Measurements from ENCODE around the gene ATP9B.

Gene ATP9B

DNA sequence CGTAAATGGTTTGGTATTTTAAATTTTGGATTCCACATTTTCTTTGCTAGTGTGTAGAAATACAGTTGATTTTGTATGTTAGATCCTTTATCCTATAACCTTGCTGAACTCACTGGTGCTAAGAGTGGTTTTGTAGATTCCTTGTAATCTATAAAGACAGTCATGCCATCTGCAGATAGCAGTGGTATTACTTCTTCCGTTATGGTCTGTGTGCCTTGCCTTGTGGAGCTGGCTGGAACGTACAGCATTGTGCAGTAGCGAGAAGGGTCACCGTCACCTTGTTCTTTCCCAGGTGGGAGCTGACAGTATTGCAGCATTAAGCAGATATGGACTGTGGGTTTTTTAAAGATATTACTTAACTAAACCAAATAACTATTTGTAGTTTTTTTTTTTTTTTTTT lies 33.7 kb downstream of the ATP9B start:
- no peaks in the 10 kb centered on the region for H3K27me3 ChIP-seq (replicated peaks; ENCODE audit: control insufficient read depth, insufficient read depth, low read length, poor library complexity, severe bottlenecking)
- DNase-seq: no peak
- no peak overlapping the region for H3K27ac ChIP-seq (ENCODE audit: insufficient read depth, low read length, poor library complexity, severe bottlenecking)
- no peaks in the 10 kb centered on the region for H3K4me1 ChIP-seq (ENCODE audit: control insufficient read depth, insufficient read depth, low read length, poor library complexity, severe bottlenecking)
- no peaks in the 10 kb centered on the region for H3K9me3 ChIP-seq (ENCODE audit: control insufficient read depth, low read length)
- H3K4me3 ChIP-seq (ENCODE audit: insufficient read depth, low read depth, low read length, poor library complexity, severe bottlenecking): no peak overlapping the region
- H3K36me3 ChIP-seq (ENCODE audit: control insufficient read depth, insufficient read depth, low read length): no peaks in the 10 kb centered on the region

DNA sequence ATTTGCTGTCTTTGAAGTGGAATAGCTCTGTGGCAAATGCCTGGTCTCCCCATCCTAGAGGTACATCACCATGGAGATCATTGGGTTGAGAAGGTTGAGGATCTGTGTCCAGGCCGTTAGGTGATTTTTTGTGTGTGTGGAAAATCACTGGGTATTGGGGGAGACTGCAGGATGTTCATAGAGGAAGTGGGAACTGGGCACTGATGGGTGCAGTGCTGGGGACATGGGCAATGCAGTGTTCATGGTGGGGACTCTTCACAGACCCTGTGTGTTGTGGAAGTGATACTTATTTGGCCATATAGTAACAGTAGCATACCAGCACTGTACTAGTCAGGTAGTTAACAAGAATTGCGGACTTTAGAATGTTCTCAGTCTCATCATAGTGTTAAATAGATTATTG lies 34.9 kb downstream of the ATP9B start:
- Histone ChIP-seq H3K27ac (ENCODE audit: insufficient read depth, low read length, poor library complexity, severe bottlenecking) (no peak overlapping the region), H3K27me3 (replicated peaks; ENCODE audit: control insufficient read depth, insufficient read depth, low read length, poor library complexity, severe bottlenecking) (no peaks in the 10 kb centered on the region), H3K9me3 (ENCODE audit: control insufficient read depth, low read length) (no peaks in the 10 kb centered on the region), H3K4me3 (ENCODE audit: insufficient read depth, low read depth, low read length, poor library complexity, severe bottlenecking) (no peak overlapping the region), H3K4me1 (ENCODE audit: control insufficient read depth, insufficient read depth, low read length, poor library complexity, severe bottlenecking) (no peaks in the 10 kb centered on the region), H3K36me3 (ENCODE audit: control insufficient read depth, insufficient read depth, low read length) (no peaks in the 10 kb centered on the region)
- DNase-seq: no peak

DNA sequence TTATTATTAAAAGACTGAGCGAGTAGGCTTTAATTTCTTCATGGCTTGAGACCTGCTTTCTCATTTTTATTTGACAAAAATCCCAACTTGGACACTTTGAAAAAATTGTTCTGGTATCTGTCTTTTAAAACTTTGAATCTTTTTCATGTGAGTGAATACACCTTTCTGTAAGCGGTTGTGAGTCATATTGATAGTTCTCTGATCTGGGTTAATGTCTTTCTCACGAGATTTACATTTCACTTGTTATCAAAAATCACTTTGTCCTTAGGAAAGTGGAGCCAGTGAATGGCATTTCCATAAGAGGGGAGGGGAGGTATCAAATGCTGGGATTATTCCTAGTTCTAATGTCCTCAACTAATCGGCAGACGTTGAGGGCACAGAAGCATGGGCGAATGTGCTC lies 36.3 kb downstream of the ATP9B start:
- DNase-seq: no peak
- Histone ChIP-seq H3K27ac (ENCODE audit: insufficient read depth, low read length, poor library complexity, severe bottlenecking) (no peak overlapping the region), H3K4me1 (ENCODE audit: control insufficient read depth, insufficient read depth, low read length, poor library complexity, severe bottlenecking) (no peaks in the 10 kb centered on the region), H3K4me3 (ENCODE audit: insufficient read depth, low read depth, low read length, poor library complexity, severe bottlenecking) (no peak overlapping the region), H3K36me3 (ENCODE audit: control insufficient read depth, insufficient read depth, low read length) (no peaks in the 10 kb centered on the region), H3K9me3 (ENCODE audit: control insufficient read depth, low read length) (no peaks in the 10 kb centered on the region), H3K27me3 (replicated peaks; ENCODE audit: control insufficient read depth, insufficient read depth, low read length, poor library complexity, severe bottlenecking) (no peaks in the 10 kb centered on the region)

DNA sequence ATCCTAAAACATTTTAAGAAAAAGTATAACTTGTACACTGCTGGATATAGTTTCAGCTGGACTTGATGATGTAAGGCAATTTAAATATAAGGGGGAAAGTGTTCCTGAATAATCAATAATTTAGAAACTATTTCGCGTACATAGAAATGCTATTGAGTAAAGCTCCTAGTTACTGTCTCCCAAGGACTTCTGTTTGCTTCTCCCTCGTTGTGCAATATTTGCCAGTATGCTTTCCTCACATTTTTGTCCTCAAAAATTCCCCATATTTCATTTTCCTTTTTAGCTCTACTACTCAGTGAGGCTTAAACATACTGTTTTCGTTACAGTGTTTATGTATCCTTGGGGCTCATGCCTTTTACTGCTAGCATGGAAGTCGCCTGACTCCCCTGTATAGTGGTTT lies 36.9 kb downstream of the ATP9B start:
- Histone ChIP-seq H3K4me3 (ENCODE audit: insufficient read depth, low read depth, low read length, poor library complexity, severe bottlenecking) (no peak overlapping the region), H3K27me3 (replicated peaks; ENCODE audit: control insufficient read depth, insufficient read depth, low read length, poor library complexity, severe bottlenecking) (no peaks in the 10 kb centered on the region), H3K9me3 (ENCODE audit: control insufficient read depth, low read length) (no peaks in the 10 kb centered on the region), H3K4me1 (ENCODE audit: control insufficient read depth, insufficient read depth, low read length, poor library complexity, severe bottlenecking) (no peaks in the 10 kb centered on the region), H3K27ac (ENCODE audit: insufficient read depth, low read length, poor library complexity, severe bottlenecking) (no peak overlapping the region), H3K36me3 (ENCODE audit: control insufficient read depth, insufficient read depth, low read length) (no peaks in the 10 kb centered on the region)
- DNase-seq: no peak

DNA sequence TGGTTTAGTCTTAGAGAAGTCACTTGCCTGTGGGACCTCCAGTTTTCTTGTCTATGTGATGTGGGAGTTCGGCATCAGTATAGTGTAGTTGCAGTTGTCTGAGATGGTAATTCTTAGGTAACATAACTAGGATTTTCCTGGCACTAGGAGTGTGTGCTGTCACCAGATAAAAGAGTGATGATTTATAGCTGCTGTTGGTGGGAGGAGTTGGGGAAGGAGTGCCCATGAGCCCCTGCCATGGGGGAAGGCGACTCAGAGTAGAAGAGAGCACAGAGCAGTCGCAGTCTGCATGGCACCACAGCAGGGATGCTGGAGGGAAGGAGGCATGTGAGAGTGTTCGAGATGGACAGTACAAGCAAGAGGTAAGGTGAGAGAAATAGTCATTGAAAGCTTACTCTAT lies 38.7 kb downstream of the ATP9B start:
- Histone ChIP-seq H3K27ac (ENCODE audit: insufficient read depth, low read length, poor library complexity, severe bottlenecking) (no peak overlapping the region), H3K36me3 (ENCODE audit: control insufficient read depth, insufficient read depth, low read length) (no peaks in the 10 kb centered on the region), H3K4me3 (ENCODE audit: insufficient read depth, low read depth, low read length, poor library complexity, severe bottlenecking) (no peak overlapping the region), H3K9me3 (ENCODE audit: control insufficient read depth, low read length) (no peaks in the 10 kb centered on the region), H3K4me1 (ENCODE audit: control insufficient read depth, insufficient read depth, low read length, poor library complexity, severe bottlenecking) (no peaks in the 10 kb centered on the region), H3K27me3 (replicated peaks; ENCODE audit: control insufficient read depth, insufficient read depth, low read length, poor library complexity, severe bottlenecking) (no peaks in the 10 kb centered on the region)
- DNase-seq: no peak

DNA sequence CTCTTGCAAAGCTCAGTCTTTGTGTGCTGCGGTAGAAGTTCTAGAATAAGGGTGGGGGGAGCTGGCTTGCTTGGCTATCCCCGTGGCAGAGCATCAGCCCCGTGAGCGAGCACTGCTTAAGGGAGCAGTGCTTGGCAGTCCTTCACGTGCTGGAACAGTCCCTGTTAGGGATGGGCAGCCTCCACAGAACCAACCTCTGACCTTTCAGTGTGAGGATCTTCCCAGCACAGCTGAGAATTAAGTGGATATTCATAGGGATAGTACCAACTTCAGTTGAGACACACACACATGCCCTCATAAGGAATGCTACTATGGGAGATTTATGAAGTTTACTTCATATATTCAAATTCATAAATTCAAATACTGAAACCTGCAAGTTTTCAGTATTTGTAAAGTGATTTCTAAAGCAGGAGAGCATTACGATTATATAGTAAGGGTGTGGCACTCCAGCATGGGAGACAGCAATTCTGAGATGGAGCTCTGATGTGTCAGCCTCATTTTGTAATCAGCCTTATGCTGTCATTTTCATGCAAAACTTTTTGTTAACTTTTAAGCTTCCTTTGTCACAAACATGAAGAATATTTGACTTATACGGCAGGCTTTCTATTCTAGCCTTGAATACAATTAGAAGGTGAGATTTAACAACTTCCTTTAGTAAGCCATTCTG lies 39.5 kb downstream of the ATP9B start:
- no peak for DNase-seq
- H3K4me3 ChIP-seq (ENCODE audit: insufficient read depth, low read depth, low read length, poor library complexity, severe bottlenecking): no peak overlapping the region
- H3K27ac ChIP-seq (ENCODE audit: insufficient read depth, low read length, poor library complexity, severe bottlenecking): no peak overlapping the region
- no peaks in the 10 kb centered on the region for H3K9me3 ChIP-seq (ENCODE audit: control insufficient read depth, low read length)
- H3K27me3 ChIP-seq (replicated peaks; ENCODE audit: control insufficient read depth, insufficient read depth, low read length, poor library complexity, severe bottlenecking): no peaks in the 10 kb centered on the region
- peaks cover 4% of the 10 kb centered on the region for H3K36me3 ChIP-seq (ENCODE audit: control insufficient read depth, insufficient read depth, low read length)
- H3K4me1 ChIP-seq (ENCODE audit: control insufficient read depth, insufficient read depth, low read length, poor library complexity, severe bottlenecking): no peaks in the 10 kb centered on the region

DNA sequence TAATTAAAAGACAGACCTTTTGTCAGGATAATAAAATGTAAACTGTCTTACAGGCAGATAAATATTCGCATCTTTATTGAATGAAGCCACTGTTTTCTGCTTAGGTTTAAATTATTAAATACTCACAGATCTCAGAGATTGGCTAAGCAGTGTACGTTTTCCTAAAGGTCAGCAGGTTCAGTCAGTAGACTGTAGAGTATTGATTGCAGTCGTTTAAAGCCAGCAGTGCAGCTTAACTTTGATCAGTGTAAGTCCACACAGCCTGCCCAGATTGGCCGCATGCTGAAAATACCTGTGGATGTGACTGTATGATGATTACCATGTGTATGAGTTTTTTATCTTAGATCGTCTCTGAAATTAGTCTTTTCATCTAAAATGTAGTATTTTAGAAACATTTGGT lies 42.3 kb downstream of the ATP9B start:
- Histone ChIP-seq H3K9me3 (ENCODE audit: control insufficient read depth, low read length) (no peaks in the 10 kb centered on the region), H3K36me3 (ENCODE audit: control insufficient read depth, insufficient read depth, low read length) (peaks cover 10% of the 10 kb centered on the region), H3K27ac (ENCODE audit: insufficient read depth, low read length, poor library complexity, severe bottlenecking) (no peak overlapping the region), H3K27me3 (replicated peaks; ENCODE audit: control insufficient read depth, insufficient read depth, low read length, poor library complexity, severe bottlenecking) (no peaks in the 10 kb centered on the region), H3K4me3 (ENCODE audit: insufficient read depth, low read depth, low read length, poor library complexity, severe bottlenecking) (no peak overlapping the region), H3K4me1 (ENCODE audit: control insufficient read depth, insufficient read depth, low read length, poor library complexity, severe bottlenecking) (no peaks in the 10 kb centered on the region)
- no peak for DNase-seq

DNA sequence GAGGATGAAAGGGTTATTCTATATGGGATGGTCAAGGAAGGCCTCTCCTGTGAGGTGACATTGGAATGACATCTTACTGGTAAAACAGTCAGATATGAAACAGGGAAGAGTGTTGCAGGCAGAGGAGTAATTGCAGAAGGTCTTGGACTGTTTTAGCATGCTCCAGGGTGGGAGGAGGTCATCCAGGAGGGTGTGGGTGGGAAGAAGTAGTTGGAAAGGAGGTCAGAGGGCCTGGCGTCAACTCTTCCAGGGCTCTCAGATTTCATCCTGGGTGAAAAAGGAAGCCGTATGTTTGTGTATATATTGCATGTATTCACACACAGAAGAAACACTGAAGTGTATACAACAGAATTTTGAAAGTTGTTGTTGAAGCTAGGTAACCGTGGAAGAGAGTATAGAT lies 48.2 kb downstream of the ATP9B start:
- H3K36me3 ChIP-seq (ENCODE audit: control insufficient read depth, insufficient read depth, low read length): peaks cover 10% of the 10 kb centered on the region
- no peak for DNase-seq
- H3K9me3 ChIP-seq (ENCODE audit: control insufficient read depth, low read length): no peaks in the 10 kb centered on the region
- no peak overlapping the region for H3K4me3 ChIP-seq (ENCODE audit: insufficient read depth, low read depth, low read length, poor library complexity, severe bottlenecking)
- no peaks in the 10 kb centered on the region for H3K4me1 ChIP-seq (ENCODE audit: control insufficient read depth, insufficient read depth, low read length, poor library complexity, severe bottlenecking)
- H3K27me3 ChIP-seq (replicated peaks; ENCODE audit: control insufficient read depth, insufficient read depth, low read length, poor library complexity, severe bottlenecking): no peaks in the 10 kb centered on the region
- H3K27ac ChIP-seq (ENCODE audit: insufficient read depth, low read length, poor library complexity, severe bottlenecking): no peak overlapping the region

DNA sequence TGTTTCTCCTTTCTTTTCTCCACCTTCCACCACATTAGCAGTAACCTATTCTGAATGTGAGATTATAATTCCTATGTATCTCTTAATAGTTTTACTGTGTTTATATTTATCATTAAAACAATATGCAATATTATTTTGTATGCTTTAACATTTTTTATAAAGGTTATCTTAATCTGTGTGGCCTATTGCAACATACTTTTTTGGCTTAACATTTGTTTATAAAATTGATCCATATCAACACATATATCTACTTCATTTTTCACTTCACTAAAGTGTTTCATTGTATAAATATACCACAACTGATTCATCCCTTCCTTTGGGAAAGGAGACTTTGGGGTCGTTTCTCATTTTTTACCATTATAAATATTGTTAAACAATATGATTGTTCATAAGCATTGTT lies 48.6 kb downstream of the ATP9B start:
- no peaks in the 10 kb centered on the region for H3K27me3 ChIP-seq (replicated peaks; ENCODE audit: control insufficient read depth, insufficient read depth, low read length, poor library complexity, severe bottlenecking)
- no peaks in the 10 kb centered on the region for H3K9me3 ChIP-seq (ENCODE audit: control insufficient read depth, low read length)
- no peak overlapping the region for H3K4me3 ChIP-seq (ENCODE audit: insufficient read depth, low read depth, low read length, poor library complexity, severe bottlenecking)
- no peak for DNase-seq
- H3K36me3 ChIP-seq (ENCODE audit: control insufficient read depth, insufficient read depth, low read length): peaks cover 10% of the 10 kb centered on the region
- no peaks in the 10 kb centered on the region for H3K4me1 ChIP-seq (ENCODE audit: control insufficient read depth, insufficient read depth, low read length, poor library complexity, severe bottlenecking)
- no peak overlapping the region for H3K27ac ChIP-seq (ENCODE audit: insufficient read depth, low read length, poor library complexity, severe bottlenecking)

DNA sequence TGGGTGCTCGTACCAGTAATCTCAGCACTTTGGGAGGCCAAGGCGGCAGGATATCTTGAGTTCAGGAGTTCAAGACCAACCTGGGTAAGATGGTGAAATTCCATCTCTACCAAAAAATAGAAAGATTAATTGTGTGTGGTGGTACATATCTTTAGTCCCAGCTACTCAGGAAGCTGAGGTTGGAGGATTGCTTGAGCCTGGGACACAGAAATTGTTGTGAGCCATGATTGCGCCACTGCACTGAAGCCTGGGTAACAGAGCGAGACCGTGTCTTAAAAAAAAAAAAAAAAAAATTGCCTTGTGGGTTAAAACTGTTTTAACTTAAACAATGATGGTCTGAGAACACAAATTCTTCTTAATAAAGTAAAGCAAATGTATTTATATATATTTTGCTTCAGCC lies 49.6 kb downstream of the ATP9B start:
- Histone ChIP-seq H3K27ac (ENCODE audit: insufficient read depth, low read length, poor library complexity, severe bottlenecking) (no peak overlapping the region), H3K4me1 (ENCODE audit: control insufficient read depth, insufficient read depth, low read length, poor library complexity, severe bottlenecking) (no peaks in the 10 kb centered on the region), H3K9me3 (ENCODE audit: control insufficient read depth, low read length) (no peaks in the 10 kb centered on the region), H3K27me3 (replicated peaks; ENCODE audit: control insufficient read depth, insufficient read depth, low read length, poor library complexity, severe bottlenecking) (no peaks in the 10 kb centered on the region), H3K36me3 (ENCODE audit: control insufficient read depth, insufficient read depth, low read length) (peaks cover 5% of the 10 kb centered on the region), H3K4me3 (ENCODE audit: insufficient read depth, low read depth, low read length, poor library complexity, severe bottlenecking) (no peak overlapping the region)
- no peak for DNase-seq
